IMR-90 (cell line): ENCODE results near the gene GALNT9. TPM values are rescaled to one million over a fixed set of nuclear protein-coding genes. Genes with fewer than 3 reads are reported as not detected.

ENCODE experiments used
- ATAC-seq: fragments of 200-7000 bp; cut with Tn5 transposase; 2 replicates; pipeline ENCODE4 v1.9.1; 2020; ENCODE audit warnings: low read depth, mild to moderate bottlenecking, moderate library complexity
- BruUV-seq: library from RNA; stranded (reverse); fragments of 400-500 nt; replicated peaks from 2 replicates; lab custom pipeline; 2021; lab: Mats Ljungman, UMichigan
- CTCF ChIA-PET: fragments of 300-600 bp; formaldehyde crosslinking; extraction: SDS; loops from one replicate; lab custom pipeline; 2021; ENCODE audit warnings: antibody characterized with exemption; lab: Yijun Ruan, JAX
- POLR2A ChIA-PET: fragments of 300-600 bp; sonication (Branson Sonifier 250); formaldehyde crosslinking; loops from one replicate; lab custom pipeline; 2022; ENCODE audit warnings: antibody characterized with exemption; ENCODE audit not compliant: unreplicated experiment; lab: Charles Lee
- DNase-seq: peaks from one replicate; pipeline ENCODE4 v3.0.0; 2013
- H2AFZ ChIP-seq: replicated peaks from 2 replicates; pipeline ENCODE3; 2013; ENCODE audit warnings: low read length, mild to moderate bottlenecking; ENCODE audit not compliant: poor library complexity
- H2AK5ac ChIP-seq: 2 replicates; pipeline ENCODE4 v1.6.1; 2013; ENCODE audit warnings: low read depth, low read length, inconsistent platforms
- H2AK9ac ChIP-seq: replicated peaks from 2 replicates; pipeline ENCODE3; 2013; ENCODE audit warnings: mild to moderate bottlenecking, low read depth, low read length, moderate library complexity; ENCODE audit not compliant: poor library complexity
- H2BK120ac ChIP-seq: 2 replicates; pipeline ENCODE4 v1.6.1; 2013; ENCODE audit warnings: low read depth, low read length, inconsistent platforms
- H2BK15ac ChIP-seq: 3 replicates; pipeline ENCODE4 v1.6.1; 2013; ENCODE audit warnings: low read depth, low read length, inconsistent platforms
- H2BK20ac ChIP-seq: 2 replicates; pipeline ENCODE4 v1.6.1; 2013; ENCODE audit warnings: low read depth, mild to moderate bottlenecking, inconsistent platforms, low read length, moderate library complexity
- H2BK5ac ChIP-seq: 2 replicates; pipeline ENCODE4 v1.6.1; 2013; ENCODE audit warnings: mild to moderate bottlenecking, low read depth, low read length, inconsistent platforms; ENCODE audit not compliant: poor library complexity, severe bottlenecking
- H3K14ac ChIP-seq: replicated peaks from 2 replicates; pipeline ENCODE4 v1.6.1; 2013; ENCODE audit warnings: low read depth, low read length, inconsistent platforms
- H3K18ac ChIP-seq: 2 replicates; pipeline ENCODE4 v1.6.1; 2013; ENCODE audit warnings: low read depth, low read length, control low read depth
- H3K23ac ChIP-seq: 2 replicates; pipeline ENCODE4 v1.6.1; 2013; ENCODE audit warnings: low read depth, low read length, inconsistent platforms
- H3K27ac ChIP-seq: 2 replicates; pipeline ENCODE4 v1.5.1; 2013; ENCODE audit warnings: mild to moderate bottlenecking, control low read depth, low read length; ENCODE audit not compliant: insufficient read depth
- H3K27me3 ChIP-seq: 2 replicates; pipeline ENCODE4 v1.6.1; 2013; ENCODE audit warnings: low read length; ENCODE audit not compliant: control insufficient read depth, insufficient read depth
- H3K36me3 ChIP-seq: 2 replicates; pipeline ENCODE4 v1.6.1; 2013; ENCODE audit warnings: low read length, mixed read lengths; ENCODE audit not compliant: control insufficient read depth, insufficient read depth
- H3K4ac ChIP-seq: 2 replicates; pipeline ENCODE4 v1.6.1; 2013; ENCODE audit warnings: low read depth, low read length, inconsistent platforms
- H3K4me1 ChIP-seq: 2 replicates; pipeline ENCODE4 v1.6.1; 2013; ENCODE audit warnings: low read length, mixed read lengths; ENCODE audit not compliant: control insufficient read depth, insufficient read depth
- H3K4me2 ChIP-seq: 2 replicates; pipeline ENCODE4 v1.6.1; 2013; ENCODE audit warnings: low read depth, mild to moderate bottlenecking, control low read depth, low read length, moderate library complexity
- H3K4me3 ChIP-seq: 2 replicates; pipeline ENCODE4 v1.5.1; 2013; ENCODE audit warnings: low read depth, mild to moderate bottlenecking, control low read depth, low read length, moderate library complexity; ENCODE audit not compliant: insufficient read depth
- H3K56ac ChIP-seq: 2 replicates; pipeline ENCODE4 v1.6.1; 2013; ENCODE audit warnings: low read length, inconsistent platforms; ENCODE audit not compliant: insufficient read depth; ENCODE audit errors: extremely low read depth
- H3K79me1 ChIP-seq, 2 experiments: 2 replicates each; pipeline ENCODE4 v1.6.1; 2013; ENCODE audit warnings: low read length in 2 of 2, inconsistent platforms in 1 of 2, low read depth in 1 of 2
- H3K9ac ChIP-seq: 2 replicates; pipeline ENCODE4 v1.6.1; 2013; ENCODE audit warnings: low read depth, low read length, control low read depth
- H3K9me1 ChIP-seq: 2 replicates; pipeline ENCODE4 v1.6.1; 2013; ENCODE audit warnings: low read length, inconsistent platforms; ENCODE audit not compliant: insufficient read depth
- H3K9me3 ChIP-seq: 2 replicates; pipeline ENCODE4 v1.6.1; 2013; ENCODE audit warnings: low read length; ENCODE audit not compliant: control insufficient read depth, insufficient read depth
- H4K20me1 ChIP-seq: 2 replicates; pipeline ENCODE4 v1.6.1; 2013; ENCODE audit warnings: low read length, inconsistent platforms; ENCODE audit not compliant: insufficient read depth
- H4K5ac ChIP-seq: 2 replicates; pipeline ENCODE4 v1.6.1; 2013; ENCODE audit warnings: mild to moderate bottlenecking, low read depth, low read length, control low read depth
- H4K8ac ChIP-seq, 2 experiments: 2 replicates each; pipeline ENCODE4 v1.6.1; 2013; ENCODE audit warnings: low read depth in 2 of 2, low read length in 2 of 2, control low read depth in 1 of 2, inconsistent platforms in 1 of 2
- H4K91ac ChIP-seq: 2 replicates; pipeline ENCODE4 v1.6.1; 2013; ENCODE audit warnings: low read depth, low read length, inconsistent platforms; ENCODE audit not compliant: insufficient read depth
- BHLHE40 ChIP-seq: fragments of 150-350 bp; IDR thresholded peaks from 2 replicates; pipeline ENCODE4 v1.6.1; 2016; ENCODE audit warnings: mild to moderate bottlenecking, low read depth, low read length
- CEBPB ChIP-seq: IDR thresholded peaks from 2 replicates; pipeline ENCODE4 v1.6.1; 2012; ENCODE audit warnings: low read depth, low read length, improper control_type of control experiment
- CHD1 ChIP-seq: IDR thresholded peaks from 2 replicates; pipeline ENCODE4 v1.6.1; 2012; ENCODE audit warnings: low read depth, low read length, improper control_type of control experiment
- CTCF ChIP-seq: conservative IDR thresholded peaks from 2 replicates; pipeline ENCODE4 v1.5.1; 2012; ENCODE audit warnings: mild to moderate bottlenecking, low read depth, low read length, improper control_type of control experiment
- ELK1 ChIP-seq: fragments of 150-350 bp; IDR thresholded peaks from 2 replicates; pipeline ENCODE4 v1.6.1; 2016; ENCODE audit warnings: low read depth, mild to moderate bottlenecking, low read length, moderate library complexity, borderline replicate concordance
- FOS ChIP-seq: fragments of 150-350 bp; IDR thresholded peaks from 2 replicates; pipeline ENCODE4 v1.6.1; 2016; ENCODE audit warnings: low read depth, low read length
- MAFK ChIP-seq: IDR thresholded peaks from 2 replicates; pipeline ENCODE4 v1.6.1; 2012; ENCODE audit warnings: low read depth, low read length, improper control_type of control experiment
- MXI1 ChIP-seq: IDR thresholded peaks from 2 replicates; pipeline ENCODE4 v1.6.1; 2012; ENCODE audit warnings: low read depth, mild to moderate bottlenecking, low read length, moderate library complexity, borderline replicate concordance
- NFE2L2 ChIP-seq: fragments of 150-350 bp; IDR thresholded peaks from 2 replicates; pipeline ENCODE4 v1.6.1; 2016; ENCODE audit warnings: low read depth, mild to moderate bottlenecking, low read length
- POLR2A ChIP-seq: IDR thresholded peaks from 2 replicates; pipeline ENCODE4 v1.6.1; 2012; ENCODE audit warnings: mild to moderate bottlenecking, low read depth, low read length
- RAD21 ChIP-seq: IDR thresholded peaks from 2 replicates; pipeline ENCODE4 v1.6.1; 2012; ENCODE audit warnings: low read length, improper control_type of control experiment
- RCOR1 ChIP-seq: IDR thresholded peaks from 2 replicates; pipeline ENCODE4 v1.6.1; 2012; ENCODE audit warnings: mild to moderate bottlenecking, low read length, improper control_type of control experiment; ENCODE audit not compliant: insufficient replicate concordance
- RFX5 ChIP-seq: IDR thresholded peaks from 2 replicates; pipeline ENCODE4 v1.8.0; 2012; ENCODE audit warnings: low read depth, mild to moderate bottlenecking, low read length, moderate library complexity
- SMC3 ChIP-seq: fragments of 150-350 bp; IDR thresholded peaks from 2 replicates; pipeline ENCODE4 v1.6.1; 2016; ENCODE audit warnings: low read depth, mild to moderate bottlenecking, antibody characterized with exemption, low read length, moderate library complexity
- USF2 ChIP-seq: fragments of 150-350 bp; IDR thresholded peaks from 2 replicates; pipeline ENCODE4 v1.6.1; 2017; ENCODE audit warnings: mild to moderate bottlenecking, antibody characterized with exemption, low read length, low read depth
- WGBS, 2 experiments: methylation state at CpG; one replicate each; pipeline versions ENCODE4 v1.1.5 to v1.1.7; 2013; ENCODE audit warnings: missing lambda C conversion rate in 2 of 2; ENCODE audit not compliant: insufficient read length in 1 of 2; ENCODE audit errors: extremely low coverage in 2 of 2; 5-methylcytosine and 5-hydroxymethylcytosine counted together
- dilution Hi-C: fragments of 300-500 bp; cut with HindIII; formaldehyde crosslinking; loops from one replicate; pipeline ENCODE4 v1.14.3; 2018; ENCODE audit warnings: low sequenced_read_pairs; ENCODE audit not compliant: unreplicated experiment
- in situ Hi-C: fragments of 300-500 bp; cut with MboI; formaldehyde crosslinking; loops from 3 replicates; pipeline ENCODE4 v1.14.3; 2019; ENCODE audit warnings: low sequenced_read_pairs, inconsistent platforms, mixed read lengths
- intact Hi-C: fragments of 100-400 bp; cut with micrococcal nuclease; formaldehyde crosslinking; loops from 2 replicates; pipeline ENCODE4 v1.10.0; 2022
- polyA plus RNA-seq, 3 experiments: library from polyadenylated mRNA; depleted of rRNA; stranded (reverse); fragments of >200 nt; gene quantifications; 2 replicates each; pipeline ENCODE4 v1.2.3, GENCODE V29; 2012; ENCODE audit warnings: low replicate concordance in 1 of 3
- total RNA-seq: library from RNA; depleted of rRNA; stranded (reverse); fragments of >200 nt; gene quantifications from 2 replicates; pipeline ENCODE4 v1.2.3, GENCODE V29; 2012

The GALNT9 gene
- total and polyA plus RNA-seq, 2 of the 4 experiments (the other 2 are of a cell fraction), result under 0.01 to 0.12 TPM

- Histone ChIP-seq H3K18ac (no peak overlapping the region), H2BK5ac (no peak overlapping the region), H3K9me3 (peaks cover under 1% of the 10 kb centered on the region; the same call in 1 of the 2 replicates), H4K20me1 (no peaks in the 10 kb centered on the region), H3K36me3 (no peaks in the 10 kb centered on the region), H4K5ac (no peak overlapping the region), H2BK20ac (no peak overlapping the region), H3K14ac (no peak overlapping the region), H4K91ac (no peak overlapping the region), H3K4me3 (no peak overlapping the region), H3K27ac (no peak overlapping the region), H2AK9ac (no peak overlapping the region), H2AFZ (no peak overlapping the region), H2BK15ac (no peak overlapping the region), H4K8ac (no peak overlapping the region), H3K23ac (no peak overlapping the region), H3K9me1 (no peaks in the 10 kb centered on the region), H3K9ac (no peak overlapping the region), H3K56ac (no peak overlapping the region), H2AK5ac (no peak overlapping the region), H3K4ac (no peak overlapping the region), H3K27me3 (peaks cover 23% of the 10 kb centered on the region; the same call in 1 of the 2 replicates), H2BK120ac (no peak overlapping the region), H3K4me1 (no peaks in the 10 kb centered on the region), H3K4me2 (no peak overlapping the region), H3K79me1 (no peaks in the 10 kb centered on the region)
- TF ChIP-seq RAD21 (no peak), RCOR1 (no peak), USF2 (no peak), SMC3 (no peak), BHLHE40 (no peak), RFX5 (no peak), CEBPB (no peak), MXI1 (no peak), CHD1 (no peak), POLR2A (no peak), FOS (no peak), ELK1 (no peak), NFE2L2 (no peak), MAFK (no peak), CTCF (no peak)
- no peak for ATAC-seq
- dilution Hi-C loops, result no loop called here
- intact Hi-C loops, result no loop called here
- ChIA-PET CTCF (no interaction called here), POLR2A (no interaction called here)
- no peak for DNase-seq
- no TSS peak for BruUV-seq
- 59% methylated on average over 5 of the region's 18 CpGs; no CpG with 5 or more reads in 1 of the 2 experiments for WGBS, 2 experiments
- in situ Hi-C loops, result no loop called here
Measured at GRCh38 chr12:132275631-132276030, 53.8 kb downstream of the GALNT9 start.
